Measurements from ENCODE around the gene HNF1B.

Gene HNF1B

DNA sequence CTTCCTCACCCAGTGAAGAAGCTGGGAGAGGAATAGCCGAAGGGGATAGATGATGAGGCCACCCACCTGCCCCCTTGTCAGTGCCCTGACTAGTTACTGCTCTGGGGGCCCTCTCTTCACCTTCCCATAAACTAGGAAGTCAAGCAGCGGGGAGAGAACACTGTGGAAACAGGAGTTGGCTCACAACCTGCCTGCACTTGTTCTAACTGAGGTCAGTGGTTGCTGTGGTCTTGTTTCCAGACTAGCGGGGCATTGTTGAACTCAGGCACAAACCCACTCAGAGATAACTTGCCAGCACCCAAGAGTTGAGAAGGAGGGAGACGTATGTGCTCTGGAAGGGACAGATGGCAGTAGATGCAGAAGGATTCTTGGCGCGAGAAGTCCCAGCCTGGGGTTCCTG is 53.1 kb downstream of the HNF1B start:
- Histone ChIP-seq H3K4me1 (ENCODE audit: insufficient read depth, low read length, severe bottlenecking) (no peaks in the 10 kb centered on the region), H4K20me1 (ENCODE audit: insufficient read depth, low read length) (no peaks in the 10 kb centered on the region), H3K36me3 (ENCODE audit: insufficient read depth, low read length) (no peaks in the 10 kb centered on the region), H3K4me3 (ENCODE audit: low read depth, low read length, poor library complexity, severe bottlenecking) (no peak overlapping the region), H3K9me3 (ENCODE audit: low read length) (no peaks in the 10 kb centered on the region), H3K27me3 (ENCODE audit: insufficient read depth, low read length) (0 out of 2 replicates have a peak, but pooled peaks cover 8% of the 10 kb centered on the region), H3K79me2 (ENCODE audit: insufficient read depth, low read length) (no peaks in the 10 kb centered on the region), H3F3A (ENCODE audit: insufficient read depth, low read length) (no peaks in the 10 kb centered on the region), H3K27ac (ENCODE audit: low read depth, low read length, poor library complexity, severe bottlenecking) (no peak overlapping the region), H3K9ac (ENCODE audit: low read length) (no peak overlapping the region), H3K4me2 (ENCODE audit: low read length) (no peak overlapping the region), H3K9me2 (ENCODE audit: low read depth, low read length) (no peaks in the 10 kb centered on the region), H2AFZ (ENCODE audit: low read length) (no peak overlapping the region)
- no peak for TF ChIP-seq EZH2 (IDR thresholded peaks at IDR 0.05; ENCODE audit: borderline replicate concordance, low read length)
- TF ChIP-seq, protein P1, sequence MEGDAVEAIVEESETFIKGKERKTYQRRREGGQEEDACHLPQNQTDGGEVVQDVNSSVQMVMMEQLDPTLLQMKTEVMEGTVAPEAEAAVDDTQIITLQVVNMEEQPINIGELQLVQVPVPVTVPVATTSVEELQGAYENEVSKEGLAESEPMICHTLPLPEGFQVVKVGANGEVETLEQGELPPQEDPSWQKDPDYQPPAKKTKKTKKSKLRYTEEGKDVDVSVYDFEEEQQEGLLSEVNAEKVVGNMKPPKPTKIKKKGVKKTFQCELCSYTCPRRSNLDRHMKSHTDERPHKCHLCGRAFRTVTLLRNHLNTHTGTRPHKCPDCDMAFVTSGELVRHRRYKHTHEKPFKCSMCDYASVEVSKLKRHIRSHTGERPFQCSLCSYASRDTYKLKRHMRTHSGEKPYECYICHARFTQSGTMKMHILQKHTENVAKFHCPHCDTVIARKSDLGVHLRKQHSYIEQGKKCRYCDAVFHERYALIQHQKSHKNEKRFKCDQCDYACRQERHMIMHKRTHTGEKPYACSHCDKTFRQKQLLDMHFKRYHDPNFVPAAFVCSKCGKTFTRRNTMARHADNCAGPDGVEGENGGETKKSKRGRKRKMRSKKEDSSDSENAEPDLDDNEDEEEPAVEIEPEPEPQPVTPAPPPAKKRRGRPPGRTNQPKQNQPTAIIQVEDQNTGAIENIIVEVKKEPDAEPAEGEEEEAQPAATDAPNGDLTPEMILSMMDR (IDR thresholded peaks at IDR 0.05; ENCODE audit: low read length): no peak

DNA sequence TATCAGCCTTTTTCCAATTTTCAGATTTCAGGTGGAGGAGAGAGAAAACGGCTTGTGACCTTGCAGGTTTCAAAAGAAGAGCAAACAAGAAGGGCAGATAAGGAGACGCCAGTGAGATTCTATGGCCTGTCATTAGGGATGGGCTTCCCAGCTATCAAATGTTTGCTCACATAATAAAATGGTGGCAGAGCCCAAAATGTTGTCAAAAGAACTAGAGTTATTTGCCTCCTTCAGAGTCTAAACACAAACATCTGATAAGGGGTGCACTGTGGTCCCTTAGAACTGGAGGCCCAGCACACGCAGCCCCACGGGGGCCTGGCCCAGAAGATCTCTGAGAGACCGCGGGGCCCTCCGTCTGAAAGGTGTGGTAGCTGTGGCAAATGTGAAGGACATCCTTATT is 55.5 kb downstream of the HNF1B start:
- Histone ChIP-seq H3K36me3 (ENCODE audit: insufficient read depth, low read length) (no peaks in the 10 kb centered on the region), H3K79me2 (ENCODE audit: insufficient read depth, low read length) (no peaks in the 10 kb centered on the region), H4K20me1 (ENCODE audit: insufficient read depth, low read length) (no peaks in the 10 kb centered on the region), H3K27me3 (ENCODE audit: insufficient read depth, low read length) (0 out of 2 replicates have a peak, but pooled peaks cover 8% of the 10 kb centered on the region), H3K4me2 (ENCODE audit: low read length) (no peak overlapping the region), H3F3A (ENCODE audit: insufficient read depth, low read length) (no peaks in the 10 kb centered on the region), H3K9me3 (ENCODE audit: low read length) (no peaks in the 10 kb centered on the region), H2AFZ (ENCODE audit: low read length) (no peak overlapping the region), H3K9ac (ENCODE audit: low read length) (no peak overlapping the region), H3K4me3 (ENCODE audit: low read depth, low read length, poor library complexity, severe bottlenecking) (no peak overlapping the region), H3K4me1 (ENCODE audit: insufficient read depth, low read length, severe bottlenecking) (no peaks in the 10 kb centered on the region), H3K9me2 (ENCODE audit: low read depth, low read length) (no peaks in the 10 kb centered on the region), H3K27ac (ENCODE audit: low read depth, low read length, poor library complexity, severe bottlenecking) (no peak overlapping the region)
- TF ChIP-seq, protein P1 (IDR thresholded peaks at IDR 0.05; ENCODE audit: low read length): no peak
- TF ChIP-seq EZH2 (IDR thresholded peaks at IDR 0.05; ENCODE audit: borderline replicate concordance, low read length): no peak

DNA sequence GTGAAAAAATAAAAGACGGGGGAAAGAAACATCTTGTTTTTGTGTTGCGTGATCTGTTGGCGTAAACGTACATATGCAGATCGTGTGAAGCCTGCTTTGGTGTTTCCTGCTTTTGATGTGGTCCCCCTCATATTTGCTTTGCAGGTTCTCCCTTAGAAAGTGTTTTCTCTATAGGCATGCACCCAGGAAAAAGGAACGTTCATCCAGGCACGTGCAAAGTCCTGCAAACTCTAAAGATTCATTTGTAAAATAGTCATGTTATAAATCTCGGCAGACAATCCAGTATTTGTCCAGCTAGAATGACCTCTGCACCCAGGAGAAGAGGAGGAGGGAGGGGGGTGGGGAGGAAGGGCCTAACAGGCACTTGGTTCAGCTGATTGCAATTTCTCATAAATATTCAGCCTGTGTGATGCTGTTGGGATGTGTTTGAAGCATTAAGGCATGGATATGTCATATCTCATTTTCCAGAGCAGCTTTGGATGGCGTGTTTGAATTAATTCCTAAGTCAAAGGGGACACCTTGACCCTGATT is 61.3 kb downstream of the HNF1B start:
- no peak overlapping the region for H3K4me2 ChIP-seq (ENCODE audit: low read length)
- H3K9ac ChIP-seq (ENCODE audit: low read length): no peak overlapping the region
- H3F3A ChIP-seq (ENCODE audit: insufficient read depth, low read length): no peaks in the 10 kb centered on the region
- peaks cover 4% of the 10 kb centered on the region; the same call in 1 of the 2 replicates for H3K27me3 ChIP-seq (ENCODE audit: insufficient read depth, low read length)
- TF ChIP-seq, protein P1 (IDR thresholded peaks at IDR 0.05; ENCODE audit: low read length): no peak
- no peak for TF ChIP-seq EZH2 (IDR thresholded peaks at IDR 0.05; ENCODE audit: borderline replicate concordance, low read length)
- H3K79me2 ChIP-seq (ENCODE audit: insufficient read depth, low read length): no peaks in the 10 kb centered on the region
- no peak overlapping the region for H2AFZ ChIP-seq (ENCODE audit: low read length)
- H3K4me3 ChIP-seq (ENCODE audit: low read depth, low read length, poor library complexity, severe bottlenecking): no peak overlapping the region
- H3K36me3 ChIP-seq (ENCODE audit: insufficient read depth, low read length): no peaks in the 10 kb centered on the region
- H3K9me3 ChIP-seq (ENCODE audit: low read length): no peaks in the 10 kb centered on the region
- no peaks in the 10 kb centered on the region for H3K4me1 ChIP-seq (ENCODE audit: insufficient read depth, low read length, severe bottlenecking)
- no peak overlapping the region for H3K27ac ChIP-seq (ENCODE audit: low read depth, low read length, poor library complexity, severe bottlenecking)
- H3K9me2 ChIP-seq (ENCODE audit: low read depth, low read length): no peaks in the 10 kb centered on the region
- no peaks in the 10 kb centered on the region for H4K20me1 ChIP-seq (ENCODE audit: insufficient read depth, low read length)
